Thyroid gland (tissue), 4 donors: Measurements from ENCODE around the gene CYP21A2.
"Not testable (repeated sequence)": the region's sequence is repeated elsewhere in the genome, so short reads cannot be mapped to it uniquely, and the experiment has no call there.

Source experiments
- POLR2A ChIP-seq, 2 donors: fragments of 450-650 bp; IDR thresholded peaks; one replicate each; pipeline ENCODE4 v1.6.1; 2017; ENCODE audit warnings: antibody characterized with exemption in 2 of 2, mild to moderate bottlenecking in 2 of 2, moderate library complexity in 1 of 2
- TF ChIP-seq, protein P1 (sequence below), 6 experiments: fragments of 200-600 bp in 3 of 6; fragments of 450-650 bp in 3 of 6; sonication (generic) in 3 of 6; IDR thresholded peaks; one replicate each; pipeline ENCODE4 v1.5.1; 2016 to 2019; ENCODE audit warnings: antibody characterized with exemption in 6 of 6, mild to moderate bottlenecking in 2 of 6, inconsistent platforms in 1 of 6, moderate library complexity in 1 of 6

DNA sequence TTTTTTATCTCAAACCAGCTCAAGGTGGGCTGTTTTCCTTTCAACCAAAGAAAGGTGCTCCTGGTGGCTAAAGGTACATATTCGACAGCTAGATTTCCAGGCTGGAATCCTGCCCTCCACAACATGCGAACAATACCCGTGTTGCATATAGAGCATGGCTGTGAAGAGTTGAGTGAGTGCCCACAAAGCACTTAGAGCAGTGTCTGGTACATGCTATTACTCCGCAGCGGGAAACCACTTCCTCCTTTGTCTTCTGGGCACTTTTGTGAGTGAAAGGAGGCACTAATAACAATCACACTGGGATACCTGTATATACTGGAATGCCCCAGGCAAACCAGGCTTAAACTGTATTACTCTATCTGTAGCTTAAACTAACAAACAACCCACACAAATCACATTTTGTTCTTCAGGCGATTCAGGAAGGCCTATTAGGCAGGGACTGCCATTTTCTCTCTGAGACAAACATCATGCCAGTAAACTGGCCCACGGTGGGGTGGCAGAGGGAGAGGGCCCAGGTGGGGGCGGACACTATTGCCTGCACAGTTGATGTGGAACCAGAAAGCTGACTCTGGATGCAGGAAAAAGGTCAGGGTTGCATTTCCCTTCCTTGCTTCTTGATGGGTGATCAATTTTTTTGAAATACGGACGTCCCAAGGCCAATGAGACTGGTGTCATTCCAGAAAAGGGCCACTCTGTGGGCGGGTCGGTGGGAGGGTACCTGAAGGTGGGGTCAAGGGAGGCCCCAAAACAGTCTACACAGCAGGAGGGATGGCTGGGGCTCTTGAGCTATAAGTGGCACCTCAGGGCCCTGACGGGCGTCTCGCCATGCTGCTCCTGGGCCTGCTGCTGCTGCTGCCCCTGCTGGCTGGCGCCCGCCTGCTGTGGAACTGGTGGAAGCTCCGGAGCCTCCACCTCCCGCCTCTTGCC, at the start of gene CYP21A2:
- TF ChIP-seq, protein P1, sequence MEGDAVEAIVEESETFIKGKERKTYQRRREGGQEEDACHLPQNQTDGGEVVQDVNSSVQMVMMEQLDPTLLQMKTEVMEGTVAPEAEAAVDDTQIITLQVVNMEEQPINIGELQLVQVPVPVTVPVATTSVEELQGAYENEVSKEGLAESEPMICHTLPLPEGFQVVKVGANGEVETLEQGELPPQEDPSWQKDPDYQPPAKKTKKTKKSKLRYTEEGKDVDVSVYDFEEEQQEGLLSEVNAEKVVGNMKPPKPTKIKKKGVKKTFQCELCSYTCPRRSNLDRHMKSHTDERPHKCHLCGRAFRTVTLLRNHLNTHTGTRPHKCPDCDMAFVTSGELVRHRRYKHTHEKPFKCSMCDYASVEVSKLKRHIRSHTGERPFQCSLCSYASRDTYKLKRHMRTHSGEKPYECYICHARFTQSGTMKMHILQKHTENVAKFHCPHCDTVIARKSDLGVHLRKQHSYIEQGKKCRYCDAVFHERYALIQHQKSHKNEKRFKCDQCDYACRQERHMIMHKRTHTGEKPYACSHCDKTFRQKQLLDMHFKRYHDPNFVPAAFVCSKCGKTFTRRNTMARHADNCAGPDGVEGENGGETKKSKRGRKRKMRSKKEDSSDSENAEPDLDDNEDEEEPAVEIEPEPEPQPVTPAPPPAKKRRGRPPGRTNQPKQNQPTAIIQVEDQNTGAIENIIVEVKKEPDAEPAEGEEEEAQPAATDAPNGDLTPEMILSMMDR (IDR thresholded peaks at IDR 0.05): not testable (repeated sequence)
- TF ChIP-seq POLR2A (IDR thresholded peaks at IDR 0.05): not testable (repeated sequence)
